NCI-H510A (cell line): ENCODE data around the gene RUNX1.
A peak's percentile ranks its signal among the peaks of the same experiment; 100 is the strongest.
"Not testable (repeated sequence)": the region's sequence is repeated elsewhere in the genome, so short reads cannot be mapped to it uniquely, and the experiment has no call there.

ENCODE experiments used
- DNase-seq: peaks from one replicate; lab custom pipeline; 2025; lab: John Stamatoyannopoulos, UW

The RUNX1 gene

DNA sequence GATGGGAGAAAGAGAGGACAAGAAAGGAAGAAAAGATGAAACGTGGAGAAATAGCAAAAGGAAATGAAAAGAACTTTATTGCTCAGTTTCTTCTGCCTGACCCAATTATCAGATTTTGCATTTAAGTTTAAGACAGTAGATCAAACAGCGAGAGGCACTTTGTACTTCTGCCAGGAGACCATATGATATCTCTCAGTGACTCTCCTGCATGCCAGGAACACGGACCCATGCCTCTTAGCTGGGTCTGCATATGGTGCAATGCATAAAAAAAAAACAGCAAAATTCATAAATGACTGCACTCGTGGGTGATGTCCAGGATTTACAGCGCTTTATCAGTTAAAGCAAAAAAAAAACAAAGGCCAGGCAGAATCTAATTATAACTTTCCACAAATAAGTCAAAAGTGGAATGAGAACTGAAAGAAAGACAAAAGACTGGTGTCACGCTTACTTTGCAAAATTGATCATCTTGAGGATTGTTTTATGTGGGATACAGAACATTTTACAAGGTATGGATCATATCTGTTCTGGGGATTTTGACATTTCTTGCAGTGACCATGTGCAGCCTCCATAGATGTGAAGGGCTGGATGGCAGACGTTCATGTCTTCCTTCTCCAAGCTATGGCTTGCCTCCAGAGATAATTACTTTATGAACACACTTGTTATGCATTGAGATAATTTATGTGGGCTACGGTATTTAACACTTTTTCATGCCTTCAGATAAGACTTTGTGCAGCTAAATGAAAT is 79.5 kb downstream of the RUNX1 start:
- DNase-seq, result no peak

DNA sequence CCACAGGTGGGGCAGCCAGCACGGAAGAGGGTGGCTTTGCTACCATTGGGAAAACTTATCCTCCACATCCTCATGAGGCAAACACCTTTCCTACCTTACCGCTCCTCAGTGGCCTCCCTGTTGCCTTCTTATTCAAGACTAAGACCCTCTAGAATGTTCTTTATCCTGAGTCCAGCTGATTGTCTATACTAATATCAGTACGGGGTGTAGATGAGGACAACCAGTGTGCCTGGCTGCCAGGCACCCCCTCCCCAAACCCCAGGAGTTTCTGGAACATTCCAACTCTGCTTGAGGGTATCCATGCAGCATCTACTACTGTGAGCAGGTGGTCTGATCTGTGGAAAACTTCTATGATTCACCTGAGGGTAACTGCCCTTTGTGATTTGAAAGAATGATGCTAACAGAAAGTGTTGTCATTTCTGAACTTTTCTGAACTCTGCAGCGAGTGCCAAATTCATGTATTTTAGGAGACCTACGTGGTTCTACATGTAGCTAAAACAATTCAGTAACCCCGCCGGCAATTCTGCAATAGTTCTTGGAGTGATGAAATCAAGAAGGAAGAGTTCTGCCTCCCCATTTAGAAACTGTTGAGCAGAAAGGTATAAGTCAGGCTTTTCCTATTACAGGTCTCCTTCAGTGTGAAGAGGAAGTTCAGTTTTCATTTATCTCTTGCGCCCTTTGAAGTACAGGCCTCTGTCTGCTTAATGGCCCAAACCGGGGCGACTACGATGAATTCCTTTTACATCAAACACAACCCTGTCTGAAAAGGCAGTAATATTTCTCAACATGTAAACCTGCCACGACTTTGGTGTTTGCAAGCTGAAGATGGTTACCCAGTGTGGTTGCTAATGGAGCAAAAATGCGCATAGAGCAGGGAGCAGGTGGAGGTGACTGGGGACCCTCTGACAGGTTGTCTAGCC is 80.4 kb downstream of the RUNX1 start:
- no peak for DNase-seq

DNA sequence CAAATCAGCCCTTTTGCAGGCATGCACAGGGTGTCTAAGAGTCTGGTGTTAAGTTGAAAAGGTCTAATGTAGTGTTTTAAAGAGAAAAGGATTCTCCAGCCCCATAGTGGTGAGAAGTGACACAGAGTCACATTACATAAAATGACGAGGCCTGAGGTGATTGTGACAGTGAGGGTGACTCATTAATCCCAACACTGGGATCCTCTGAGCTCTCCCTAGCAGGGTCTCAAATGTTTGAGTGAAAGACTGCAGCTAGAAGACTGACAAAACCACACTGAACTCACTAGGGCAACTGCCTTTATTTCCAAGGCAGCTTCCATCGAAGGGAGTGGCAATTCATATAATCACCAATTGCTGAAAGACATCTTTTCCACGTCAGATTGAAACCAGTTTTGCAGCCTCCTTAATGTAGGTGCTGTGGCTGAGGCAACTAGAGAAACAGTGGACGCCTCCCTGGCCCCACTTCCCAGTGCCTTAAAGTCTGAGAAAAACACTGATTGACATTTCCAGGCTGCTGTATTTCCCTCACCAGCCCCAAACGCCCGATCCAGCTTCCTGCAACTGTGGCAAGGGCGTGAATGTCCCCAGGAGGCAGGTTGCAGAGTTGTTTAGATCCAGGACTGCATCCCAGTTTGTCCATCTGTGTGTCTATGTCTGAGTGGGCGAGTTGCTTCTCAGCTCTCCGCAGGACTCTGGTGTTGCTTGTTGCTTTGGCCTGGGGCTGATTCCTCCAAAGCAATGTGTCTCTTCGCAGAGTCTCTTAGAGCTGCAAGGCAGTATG is 81.4 kb downstream of the RUNX1 start:
- no peak for DNase-seq

- not testable (repeated sequence) for DNase-seq
Measured at GRCh38 chr21:34966881-34967280, 82.2 kb downstream of the RUNX1 start.

DNA sequence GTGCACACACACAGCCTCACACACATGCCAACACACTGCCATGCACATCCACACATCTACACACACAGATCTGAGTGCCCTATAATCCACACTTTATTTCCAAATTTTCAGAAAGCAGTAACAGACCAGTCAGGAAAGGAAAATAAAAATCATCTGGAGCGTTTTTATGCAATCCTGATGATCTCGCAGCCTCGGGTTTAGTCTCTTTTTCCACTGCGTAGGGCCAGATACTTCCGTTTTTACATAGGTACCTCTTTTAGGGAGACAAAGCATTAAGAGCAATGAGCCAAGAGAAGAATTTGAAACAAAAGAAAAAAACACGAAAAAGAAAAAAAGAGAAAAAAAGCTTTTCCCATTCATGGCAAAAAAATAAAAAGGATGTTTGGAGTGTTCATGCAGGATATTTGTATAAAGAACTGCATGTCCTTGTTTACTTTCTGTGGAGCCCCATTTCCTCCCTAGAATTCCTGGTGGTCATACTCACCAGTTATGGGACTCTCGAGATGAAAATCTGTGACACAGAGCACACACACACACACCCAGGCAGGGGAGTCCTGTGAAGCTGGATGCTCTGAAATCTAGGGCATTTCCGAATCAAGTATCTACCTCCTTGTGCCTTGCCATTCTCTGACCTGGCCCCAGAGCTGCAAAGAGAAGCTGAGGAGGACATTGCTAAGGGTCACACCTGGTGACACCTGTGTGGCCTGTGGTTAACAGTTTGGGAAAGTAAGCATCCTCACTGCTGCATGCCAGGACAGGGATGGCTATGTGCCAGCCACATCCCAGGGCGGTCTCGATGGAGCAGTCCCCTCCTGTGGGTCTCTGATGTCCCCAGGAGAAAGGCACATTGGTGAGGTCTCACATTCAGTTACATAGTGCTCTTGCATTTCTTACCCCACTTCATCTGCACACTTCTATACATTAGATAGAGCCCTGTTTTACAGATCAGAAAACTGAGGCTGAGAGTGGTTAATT is 83.6 kb downstream of the RUNX1 start:
- no peak for DNase-seq

DNA sequence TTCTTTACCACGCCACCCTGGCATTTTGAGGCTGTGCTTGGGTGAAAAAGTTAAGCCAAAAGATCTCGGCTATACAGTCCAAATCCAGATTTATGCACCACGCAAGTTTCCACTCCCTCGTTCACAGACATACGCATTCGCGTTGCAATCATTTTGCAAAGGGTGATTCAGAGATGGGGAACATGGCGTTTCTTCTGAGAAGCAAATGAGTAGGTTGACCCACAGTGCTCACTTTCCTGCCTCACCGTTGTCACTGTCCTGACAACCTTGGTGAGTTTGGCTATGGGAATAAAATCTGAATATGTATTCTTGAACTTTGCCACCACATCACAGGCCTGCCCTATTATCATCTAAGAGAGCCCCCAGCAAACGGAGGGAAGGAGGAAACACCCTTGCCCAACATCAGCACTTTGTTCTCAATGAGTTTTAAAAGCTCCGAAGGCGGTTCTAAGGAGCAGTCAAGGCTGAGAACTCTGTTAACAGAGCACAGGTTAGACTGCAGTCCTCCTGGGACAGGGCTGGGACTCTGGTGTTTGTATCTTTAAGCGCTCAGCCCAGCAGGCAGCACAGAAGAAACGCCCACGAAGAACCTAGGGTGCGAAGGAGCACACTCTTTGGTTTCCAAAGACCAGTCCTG is 86.4 kb downstream of the RUNX1 start:
- no peak for DNase-seq

DNA sequence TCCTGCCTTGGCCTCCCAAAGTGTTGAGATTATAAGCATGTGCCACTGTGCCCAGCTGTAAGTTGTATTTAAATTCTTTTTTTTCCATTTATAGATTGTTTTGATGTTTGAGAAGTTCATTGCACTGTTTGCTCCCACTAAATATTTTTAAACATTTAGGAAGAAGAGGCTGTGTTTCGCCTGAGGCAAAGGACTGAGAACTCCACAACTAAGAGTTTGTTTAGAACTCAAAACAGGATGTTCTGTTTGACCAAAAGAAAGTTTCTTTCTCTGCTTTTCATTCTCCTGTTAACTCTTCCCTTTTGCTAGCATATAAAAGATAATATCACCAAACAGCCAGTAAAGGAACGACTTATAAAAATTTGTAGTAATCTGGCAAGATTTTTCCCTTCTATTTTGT is 87.0 kb downstream of the RUNX1 start:
- DNase-seq, result no peak

DNA sequence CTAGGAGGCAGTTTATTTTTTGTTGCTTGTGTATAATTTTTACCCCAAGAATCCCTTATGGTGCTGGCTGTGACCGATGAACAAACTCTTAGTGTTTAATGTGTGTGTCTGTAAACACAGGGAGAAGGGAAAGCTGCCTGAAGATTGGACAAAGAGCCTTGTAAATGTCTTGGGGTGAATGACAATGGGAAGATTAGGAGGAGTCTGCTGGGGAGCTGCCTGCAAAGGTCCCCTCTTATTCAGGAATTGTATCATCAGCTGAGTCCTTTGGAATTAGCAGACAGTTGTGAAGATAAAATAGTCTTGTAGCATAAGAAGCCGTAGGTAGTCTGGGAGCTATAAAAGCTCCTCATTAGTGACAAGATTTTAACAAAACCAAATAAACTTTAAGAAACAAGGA is 88.4 kb downstream of the RUNX1 start:
- no peak for DNase-seq

DNA sequence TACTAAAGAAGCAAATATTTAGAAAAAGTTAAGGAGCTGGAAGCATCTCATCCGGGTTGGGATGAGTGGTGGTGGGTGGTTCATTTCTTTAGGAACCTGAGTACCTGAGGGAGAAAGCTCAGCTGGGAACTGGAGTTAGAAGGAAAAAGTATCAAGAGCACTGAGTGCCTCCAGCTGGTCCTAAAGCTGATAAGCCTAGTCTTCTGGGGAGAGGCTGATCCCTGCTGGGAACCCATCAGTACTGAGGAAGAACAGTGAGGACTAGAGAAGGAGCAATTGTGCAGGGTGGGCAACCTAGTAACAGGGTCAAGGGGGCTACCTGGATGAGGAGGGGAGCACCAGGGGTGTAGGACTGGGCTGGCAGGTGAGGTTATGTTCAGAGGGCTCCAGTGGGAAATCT is 89.5 kb downstream of the RUNX1 start:
- no peak for DNase-seq

GRCh38 chr21:34958040-34958439 is 91.1 kb downstream of the RUNX1 start:
- DNase-seq, result no peak

GRCh38 chr21:34956416-34957316 is 92.4 kb downstream of the RUNX1 start:
- DNase-seq, result no peak

- no peak for DNase-seq
Measured at GRCh38 chr21:34953950-34954349, 95.2 kb downstream of the RUNX1 start.

DNA sequence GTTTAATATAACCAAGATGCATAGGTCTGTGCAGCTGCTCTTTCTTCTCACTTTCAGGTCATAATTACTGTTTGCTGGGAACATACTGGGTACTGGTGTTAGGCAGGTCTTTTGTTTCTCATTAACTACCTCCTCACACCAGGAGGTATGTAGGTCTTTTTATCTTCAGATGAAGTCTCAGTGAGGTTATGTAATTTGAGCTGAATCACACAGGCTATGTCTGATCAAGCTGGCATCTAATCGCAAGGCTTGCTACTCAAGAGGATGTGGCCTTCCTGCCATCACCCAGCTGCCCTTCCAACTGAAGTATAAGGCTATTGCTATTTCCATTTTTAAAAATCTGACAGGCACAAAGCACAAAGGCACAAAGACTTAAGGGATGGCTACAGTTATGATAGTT is 96.4 kb downstream of the RUNX1 start:
- peak; percentile 46 for DNase-seq

DNA sequence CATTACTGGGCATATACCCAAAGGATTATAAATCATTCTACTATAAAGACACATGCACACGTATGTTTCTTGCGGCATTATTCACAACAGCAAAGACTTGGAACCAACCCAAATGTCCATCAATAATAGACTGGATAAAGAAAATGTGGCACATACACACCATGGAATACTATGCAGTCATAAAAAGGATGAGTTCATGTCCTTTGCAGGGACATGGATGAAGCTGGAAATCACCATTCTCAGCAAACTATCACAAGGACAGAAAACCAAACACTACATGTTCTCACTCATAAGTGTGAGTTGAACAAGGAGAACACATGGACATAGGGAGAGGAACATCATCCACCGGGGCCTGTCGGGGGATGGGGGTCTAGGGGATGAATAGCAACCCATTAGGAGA is 97.2 kb downstream of the RUNX1 start:
- DNase-seq, result not testable (repeated sequence)

DNA sequence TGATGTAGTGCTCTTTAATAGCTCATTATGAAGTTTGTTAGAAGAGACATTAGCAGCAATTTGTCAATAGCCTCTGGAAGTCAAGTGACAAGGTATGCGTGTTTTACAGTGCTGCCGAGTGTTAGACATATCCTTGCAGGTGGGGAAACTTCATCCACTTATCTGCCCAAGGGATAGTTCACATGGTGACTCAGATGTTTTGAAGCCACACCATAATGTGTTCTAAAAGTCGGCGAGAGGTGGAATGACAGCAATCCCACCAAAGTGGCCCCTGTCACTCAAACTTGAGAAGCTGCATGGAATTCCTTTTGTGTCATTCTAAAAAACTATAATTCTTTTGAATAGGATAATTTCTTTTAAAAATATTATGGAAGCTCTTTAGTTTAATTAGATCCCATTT is 98.1 kb downstream of the RUNX1 start:
- peak; percentile 28 for DNase-seq

DNA sequence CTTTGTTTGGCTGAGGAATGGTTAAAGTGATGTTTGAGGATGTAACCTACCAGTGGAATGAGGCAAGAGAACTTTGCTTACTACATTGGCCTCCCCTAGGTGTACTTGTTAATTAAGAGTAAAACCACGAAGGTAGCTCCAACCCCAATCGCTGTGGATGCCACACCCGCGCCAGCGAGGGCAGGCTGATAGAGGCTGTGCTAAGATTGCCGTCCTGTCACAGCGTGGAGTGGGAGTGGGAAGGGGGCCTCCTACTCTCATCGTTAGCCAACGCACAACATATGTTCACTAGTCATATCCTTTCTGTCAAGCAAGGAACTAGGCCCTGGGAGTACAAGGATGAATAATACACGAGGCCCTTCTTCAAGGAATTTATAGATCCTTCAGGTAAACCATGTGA is 99.6 kb downstream of the RUNX1 start:
- no peak for DNase-seq

DNA sequence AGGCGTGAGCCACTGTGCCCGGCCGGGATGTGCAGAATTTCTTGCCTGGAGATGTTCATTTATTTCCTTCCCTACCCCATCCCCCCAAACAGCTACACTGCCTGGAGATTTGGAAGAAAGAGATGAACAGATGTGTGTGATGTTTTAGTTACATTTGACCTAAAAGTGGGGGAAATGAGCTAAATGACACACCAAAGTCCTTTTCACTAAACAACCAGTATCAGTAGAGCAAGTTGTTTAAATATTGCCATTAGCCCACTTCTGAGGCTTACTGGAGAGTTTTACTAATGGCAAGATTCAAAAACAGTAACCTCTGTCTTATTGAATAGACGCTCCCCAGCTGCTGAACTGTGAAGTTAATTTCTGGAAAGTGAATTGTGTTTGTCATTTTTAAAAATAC is 100.1 kb downstream of the RUNX1 start:
- DNase-seq, result no peak

DNA sequence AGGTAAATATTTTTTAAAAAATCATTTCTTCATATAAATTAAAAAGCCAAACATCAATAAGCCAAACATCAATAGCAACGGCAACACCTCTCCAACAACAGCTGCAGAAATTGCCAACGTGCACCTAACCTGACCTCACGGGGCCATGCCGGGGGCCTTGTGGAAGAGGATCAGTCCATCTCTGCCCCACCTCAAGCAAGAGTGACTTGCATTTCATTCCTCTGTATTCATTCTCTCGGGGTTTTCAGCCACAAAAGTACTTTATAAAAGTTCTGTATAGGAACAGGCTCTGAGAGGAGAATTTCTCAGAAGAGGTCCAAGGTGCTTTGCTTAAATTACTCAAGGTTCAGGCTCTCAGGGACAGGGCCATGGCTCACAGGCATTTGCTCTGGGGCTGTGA is 100.9 kb downstream of the RUNX1 start:
- DNase-seq, result no peak

- DNase-seq, result no peak
Measured at GRCh38 chr21:34946916-34947534, 102.1 kb downstream of the RUNX1 start.
